HG03025 (cell line): ENCODE data around the gene MAEL.

Source experiments
- ATAC-seq: cut with Tn5 transposase; IDR thresholded peaks from one replicate; pipeline ENCODE4 v1.9.1; 2021; ENCODE audit warnings: mild to moderate bottlenecking, moderate library complexity; ENCODE audit not compliant: unreplicated experiment, low FRiP score

MAEL gene

DNA sequence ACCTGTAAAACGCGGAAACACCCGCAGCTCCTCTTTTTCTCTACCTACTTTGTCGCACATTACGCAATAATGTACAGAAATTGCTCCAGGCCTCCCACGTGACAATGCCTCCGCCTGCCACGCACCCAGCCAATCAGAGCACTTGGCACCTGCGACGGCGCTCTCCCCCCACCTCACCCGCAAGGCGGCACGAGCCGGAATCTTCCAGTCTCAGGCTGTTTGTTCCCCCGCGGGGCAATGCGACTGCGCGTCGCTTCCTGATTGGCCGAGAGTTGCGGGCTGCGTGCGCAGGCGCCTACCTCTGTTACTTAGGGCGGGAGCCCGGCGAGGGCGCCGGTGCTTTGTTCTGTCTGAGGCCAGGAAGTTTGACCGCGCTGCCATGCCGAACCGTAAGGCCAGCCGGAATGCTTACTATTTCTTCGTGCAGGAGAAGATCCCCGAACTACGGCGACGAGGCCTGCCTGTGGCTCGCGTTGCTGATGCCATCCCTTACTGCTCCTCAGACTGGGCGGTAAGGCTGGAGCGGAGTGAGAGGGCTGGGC, at the start of gene MAEL:
MAEL (plus strand) TSS at position 307 of the 542 bp plus-strand sequence; CDS start at position 380, 73 bp downstream.
- ATAC-seq, result no peak

DNA sequence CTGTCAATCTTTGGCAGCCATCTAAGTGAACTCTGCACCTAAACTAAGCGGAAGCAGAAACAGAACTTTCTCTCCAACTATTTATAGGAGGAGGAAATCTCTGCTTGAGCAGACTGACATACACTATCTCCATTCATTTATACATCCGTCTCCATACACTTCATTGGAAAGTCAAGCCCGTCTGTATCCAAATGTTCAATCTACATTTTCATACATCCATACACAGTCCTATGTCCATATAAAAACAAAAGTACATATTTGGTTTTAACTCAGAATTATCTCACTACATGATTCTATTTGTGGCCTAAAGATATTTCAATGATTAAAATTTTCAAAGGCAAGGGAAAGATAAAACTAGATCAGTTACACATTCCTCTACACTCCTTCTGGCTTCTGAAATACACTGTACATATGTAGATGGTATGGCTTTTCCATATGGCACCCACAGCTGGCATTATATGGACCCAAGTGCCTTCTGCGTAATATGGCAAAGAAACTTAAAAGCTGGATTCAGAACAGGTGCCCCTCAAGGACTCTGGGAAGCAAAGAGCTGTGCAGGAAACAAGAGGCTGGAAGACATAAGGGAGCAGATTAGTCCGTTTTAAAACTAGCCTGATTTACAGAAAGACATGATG, 49.2 kb upstream of the MAEL start:
- ATAC-seq, result no peak

- no peak for ATAC-seq
These were observed 44.7 kb upstream of the MAEL start for GRCh38 chr1:166944186-166944967.

- ATAC-seq, result no peak
These were observed 41.6 kb upstream of the MAEL start for GRCh38 chr1:166947398-166948043.

DNA sequence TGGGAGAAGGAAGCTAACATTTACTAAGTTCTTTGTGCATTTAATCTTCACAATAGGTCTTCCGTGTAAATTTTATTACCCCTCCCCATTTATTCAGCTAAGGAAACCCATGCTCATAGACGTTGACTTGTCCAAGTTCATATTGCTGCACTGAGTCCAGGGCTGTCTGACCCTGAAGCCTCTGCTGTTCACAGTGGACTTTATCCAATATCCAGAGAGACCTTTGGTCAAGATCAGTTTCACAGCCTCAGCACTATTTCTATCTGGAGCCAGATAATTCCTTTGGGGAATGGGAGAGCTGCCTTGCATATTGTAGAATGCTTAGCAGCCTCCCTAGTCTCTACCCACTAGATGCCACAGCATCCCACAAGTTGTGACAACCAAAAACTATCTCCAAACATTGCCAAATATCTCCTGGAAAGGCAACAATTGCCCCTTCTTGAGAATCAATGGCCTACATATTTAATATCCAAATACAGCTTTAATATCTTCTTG, 40.2 kb upstream of the MAEL start:
- no peak for ATAC-seq

- ATAC-seq, result no peak
These were observed 38.9 kb upstream of the MAEL start for GRCh38 chr1:166950156-166950555.

DNA sequence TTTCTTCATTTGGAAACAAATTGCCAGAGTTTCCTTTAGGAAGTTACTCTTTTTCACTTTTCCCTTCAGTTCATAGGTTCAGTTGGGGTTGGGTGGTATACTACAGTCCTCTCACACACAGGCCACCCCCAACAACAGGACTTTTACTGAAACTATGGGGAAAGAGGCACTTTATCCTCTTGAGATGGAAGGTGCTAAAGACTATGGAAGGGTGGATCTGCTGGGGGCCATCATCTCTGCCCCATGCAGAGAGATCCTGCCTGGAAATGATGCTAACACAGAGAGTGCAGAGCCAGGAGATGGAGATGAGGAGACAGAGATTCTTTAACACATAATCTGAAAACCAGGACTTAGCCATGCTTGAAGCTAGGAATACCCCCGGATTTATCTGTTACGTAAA, 38.0 kb upstream of the MAEL start:
- no peak for ATAC-seq

GRCh38 chr1:166952002-166952746, 36.9 kb upstream of the MAEL start:
- ATAC-seq, result no peak

GRCh38 chr1:166953491-166953890, 35.6 kb upstream of the MAEL start:
- ATAC-seq, result no peak

- peak; percentile 62 for ATAC-seq
These were observed 32.8 kb upstream of the MAEL start for GRCh38 chr1:166956057-166956850.

GRCh38 chr1:166956872-166957271, 32.2 kb upstream of the MAEL start:
- ATAC-seq, result peak; percentile 45

DNA sequence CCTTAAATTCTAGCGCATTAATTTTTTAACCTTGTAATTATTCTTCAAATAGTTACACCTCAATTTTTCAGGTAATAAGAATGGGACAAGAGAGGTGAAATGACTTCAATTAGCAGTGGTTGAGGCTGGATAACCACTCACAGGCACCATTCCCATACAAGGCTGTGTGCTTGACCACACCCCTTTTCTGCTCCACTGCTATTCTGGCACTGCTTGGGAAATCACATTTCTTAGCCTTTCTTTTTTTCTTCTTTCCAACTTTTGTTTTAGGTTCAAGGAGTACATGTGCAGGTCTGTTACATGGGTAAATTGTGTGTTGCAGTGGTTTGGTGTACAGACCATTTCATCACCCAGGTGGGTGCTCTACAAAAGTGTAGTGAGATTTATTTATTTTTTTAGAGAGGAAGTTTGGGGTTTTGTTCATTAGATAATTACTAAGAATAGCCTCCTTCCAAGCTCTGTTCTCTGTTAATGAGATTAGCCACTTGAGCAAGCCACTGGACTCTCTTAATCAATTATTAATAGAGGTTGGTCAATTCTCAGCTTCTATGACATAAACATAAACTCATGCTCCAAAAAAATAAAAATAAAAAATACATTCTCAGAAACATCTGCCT, 28.1 kb upstream of the MAEL start:
- ATAC-seq, result no peak

- ATAC-seq, result peak; percentile 63
These were observed 19.9 kb upstream of the MAEL start for GRCh38 chr1:166969074-166969677.

DNA sequence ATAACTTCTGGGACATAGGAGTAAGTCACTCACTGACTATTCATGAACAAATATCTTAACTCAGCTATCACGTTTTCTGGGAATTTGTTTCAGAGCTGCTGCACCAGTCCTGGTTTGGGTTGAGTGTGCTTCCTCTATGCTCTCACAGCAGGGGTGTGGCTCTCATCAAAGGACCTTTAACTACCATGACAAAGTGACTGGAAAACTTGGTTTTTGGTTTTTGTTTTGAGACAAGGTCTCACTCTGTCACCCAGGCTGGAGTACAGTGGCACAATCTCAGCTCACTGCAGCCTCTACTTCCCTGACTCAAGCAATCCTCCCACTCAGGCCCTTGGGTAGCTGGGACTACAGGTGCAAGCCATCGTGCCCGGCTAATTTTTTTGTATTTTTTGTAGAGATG, 17.8 kb upstream of the MAEL start:
- ATAC-seq, result no peak

DNA sequence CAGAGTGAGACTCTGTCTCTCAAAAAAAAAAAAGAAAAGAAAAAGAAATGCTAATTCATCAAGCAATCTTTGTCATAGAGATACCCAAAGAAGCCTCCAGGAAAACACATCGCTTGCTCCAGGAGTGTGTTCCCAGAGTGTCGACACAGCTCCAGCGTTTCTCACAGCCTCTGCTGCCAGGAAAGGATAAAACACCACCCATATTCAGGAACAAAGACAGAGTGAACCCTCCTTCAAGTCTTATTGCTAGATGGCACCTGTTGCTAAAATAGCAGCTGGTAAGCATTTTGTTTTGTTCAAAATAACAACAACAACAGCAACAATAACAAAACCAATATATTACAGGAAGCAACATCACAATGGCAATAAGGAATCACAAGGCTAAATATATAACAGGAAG, 16.9 kb upstream of the MAEL start:
- ATAC-seq, result no peak

DNA sequence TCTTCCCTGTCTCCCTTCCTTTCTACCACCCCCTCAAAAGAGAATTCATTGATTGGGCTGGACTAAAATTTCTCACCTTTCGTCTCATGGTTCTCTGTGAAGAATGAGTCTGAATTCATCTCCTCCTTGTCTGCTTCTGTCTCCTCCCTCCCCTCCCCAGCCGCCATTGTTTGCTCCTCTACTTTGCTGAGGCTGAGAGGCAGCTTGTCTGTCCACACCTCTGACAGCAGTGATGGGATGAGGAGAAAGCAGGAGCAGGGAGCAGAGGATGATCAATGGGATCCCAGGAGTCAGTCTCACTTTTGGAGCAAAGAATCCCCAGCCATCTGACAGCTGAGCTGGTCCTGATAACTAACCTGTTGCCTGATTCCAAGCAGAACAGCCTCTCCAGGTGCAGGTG, 16.3 kb upstream of the MAEL start:
- no peak for ATAC-seq

GRCh38 chr1:166974647-166975345, 14.3 kb upstream of the MAEL start:
- ATAC-seq, result no peak
